GM19240 (cell line): ENCODE measurements around the gene GLB1L2.

Experiments used
- DNase-seq: peaks from one replicate; pipeline ENCODE4 v3.0.0; 2011; ENCODE audit warnings: low spot score; ENCODE audit not compliant: insufficient read length

Gene GLB1L2

DNA sequence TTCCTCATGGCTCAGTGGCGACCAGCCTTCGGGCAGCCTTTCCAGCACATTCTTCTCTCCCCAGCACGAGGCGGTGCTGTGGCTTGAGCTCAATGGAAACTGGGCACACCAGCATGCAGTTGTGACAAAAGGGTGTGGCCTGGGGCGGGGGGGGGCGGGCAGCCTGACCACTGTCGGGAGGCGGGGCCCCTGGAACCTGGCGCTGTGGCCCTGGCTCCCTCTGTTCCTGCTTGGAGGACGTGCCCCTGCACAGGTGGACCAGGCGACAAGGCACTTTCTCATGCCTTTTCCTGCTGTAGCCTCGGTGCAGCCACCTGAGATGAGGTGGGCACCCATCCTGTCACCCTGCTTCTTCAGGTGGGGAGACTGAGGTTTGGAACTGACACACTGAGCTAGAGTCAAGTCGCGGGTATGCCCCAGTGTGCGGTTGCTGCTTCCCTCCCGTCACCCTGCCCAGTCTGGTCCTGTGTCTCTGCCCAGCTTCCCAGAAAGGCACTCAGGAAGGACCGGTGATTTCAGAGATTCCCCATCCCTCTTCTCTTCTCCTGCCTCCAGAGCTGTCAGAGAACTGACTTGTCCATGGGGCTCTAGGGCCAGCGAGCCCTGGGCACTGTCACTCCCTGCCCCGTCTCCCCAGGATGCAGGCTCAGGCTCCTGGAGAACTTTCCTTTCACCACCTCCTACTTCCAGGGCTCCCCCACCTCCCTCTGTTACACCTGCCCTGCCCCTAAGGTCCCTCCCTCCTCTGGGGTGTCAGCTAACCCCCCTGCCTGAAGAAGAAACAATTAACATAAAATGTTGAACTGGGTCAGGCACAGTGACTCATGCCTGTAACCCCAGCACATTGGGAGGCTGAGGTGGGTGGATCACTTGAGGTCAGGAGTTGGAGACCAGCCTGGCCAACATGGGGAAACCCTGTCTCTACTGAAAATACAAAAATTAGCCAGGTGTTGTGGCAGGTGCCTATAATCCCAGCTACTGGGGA lies 70.3 kb downstream of the GLB1L2 start:
- no peak for DNase-seq

DNA sequence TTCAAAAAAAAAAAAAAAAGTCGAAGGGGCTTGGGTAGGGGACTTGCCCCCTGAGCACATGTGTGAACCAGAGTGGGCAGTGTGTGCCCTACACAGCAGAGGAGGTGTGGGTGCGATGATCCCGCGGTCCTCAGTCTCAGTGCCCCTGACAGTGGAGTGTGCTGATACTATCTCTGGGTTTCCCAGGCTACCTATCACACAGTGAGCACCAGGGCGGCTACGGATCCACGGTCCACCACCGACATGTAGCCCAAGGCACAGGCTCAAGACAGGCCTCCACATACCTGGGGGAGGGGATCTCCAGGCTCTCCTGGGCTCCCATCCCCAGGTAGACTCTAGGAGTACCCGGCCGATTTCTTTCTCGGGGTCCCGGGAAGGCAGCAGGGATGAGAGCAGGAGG lies 71.1 kb downstream of the GLB1L2 start:
- no peak for DNase-seq

DNA sequence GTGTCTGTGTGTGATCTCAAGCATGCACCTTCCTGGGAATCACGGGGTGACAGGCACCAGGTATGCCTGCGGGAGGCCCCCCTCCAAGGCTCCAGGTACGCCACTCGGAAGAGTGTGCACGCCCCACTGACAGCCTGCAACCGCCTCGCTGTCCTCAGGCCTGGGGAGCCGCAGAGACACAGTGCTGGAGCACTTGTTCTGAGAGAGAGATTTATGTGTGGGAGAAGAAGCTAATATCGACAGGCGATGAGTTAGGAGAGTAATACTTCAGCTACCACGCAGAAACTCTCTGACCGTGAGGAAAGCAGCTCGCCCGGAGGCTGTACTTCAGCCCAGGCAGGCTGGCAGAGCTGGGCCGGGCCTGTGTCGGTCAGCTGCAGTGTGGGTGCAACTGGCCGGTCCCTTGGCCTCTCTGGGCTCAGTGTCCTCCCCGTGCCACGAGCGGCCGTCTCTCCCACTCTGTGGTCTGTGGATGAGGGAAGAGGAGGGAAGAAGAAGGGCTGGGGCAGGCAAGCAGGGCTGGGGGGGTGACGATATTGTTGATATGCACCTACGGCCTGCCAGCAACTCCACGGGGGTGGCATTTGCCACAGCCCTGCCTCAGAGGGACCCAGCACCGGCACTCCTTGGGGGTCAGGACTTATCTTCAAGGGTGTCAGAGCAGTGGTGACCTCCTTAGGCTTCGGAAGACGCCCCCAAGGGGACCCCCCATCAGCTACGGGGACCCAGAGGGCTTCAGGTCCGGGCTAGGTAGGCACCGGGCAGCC lies 73.0 kb downstream of the GLB1L2 start:
- DNase-seq: no peak

DNA sequence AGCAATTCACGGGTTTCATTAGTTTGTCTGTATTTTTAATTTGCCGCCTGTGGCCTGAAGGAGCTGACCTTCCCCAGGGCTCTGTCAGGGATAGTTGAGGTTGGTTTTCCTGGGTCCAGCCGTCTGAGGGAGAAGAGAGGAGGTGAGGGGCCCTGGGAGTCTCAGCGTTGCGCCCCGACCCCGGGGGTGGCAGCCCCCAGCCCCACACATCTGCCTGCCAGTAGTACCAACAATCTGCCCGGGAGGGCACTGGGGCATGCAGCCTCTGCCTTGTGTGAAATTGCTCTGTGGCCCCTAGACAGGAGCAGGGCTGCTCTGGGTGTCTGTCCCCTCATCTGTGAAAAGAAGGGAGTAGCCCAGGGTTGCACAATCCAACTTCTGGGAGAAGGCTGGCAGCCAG lies 73.6 kb downstream of the GLB1L2 start:
- DNase-seq: no peak

DNA sequence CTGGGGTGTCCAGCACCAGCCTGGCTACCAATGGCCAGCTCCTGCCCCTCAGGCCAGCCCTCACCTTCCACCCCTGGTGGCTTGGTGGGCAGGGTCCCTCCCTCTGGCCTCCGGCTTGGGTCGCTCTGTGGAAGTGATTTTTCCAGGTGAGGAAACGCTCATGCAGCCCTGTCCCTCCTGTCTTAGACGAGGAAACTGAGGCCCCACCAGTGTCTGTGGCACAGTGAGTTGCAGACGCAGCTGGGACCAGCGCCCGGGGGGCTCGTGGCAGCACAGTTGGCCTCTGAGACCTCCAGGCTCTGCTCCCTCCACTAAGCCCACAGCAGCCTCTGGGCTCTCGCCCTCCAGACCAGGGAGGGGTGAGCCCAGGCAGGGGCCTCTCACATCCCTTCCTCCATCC lies 74.1 kb downstream of the GLB1L2 start:
- no peak for DNase-seq

DNA sequence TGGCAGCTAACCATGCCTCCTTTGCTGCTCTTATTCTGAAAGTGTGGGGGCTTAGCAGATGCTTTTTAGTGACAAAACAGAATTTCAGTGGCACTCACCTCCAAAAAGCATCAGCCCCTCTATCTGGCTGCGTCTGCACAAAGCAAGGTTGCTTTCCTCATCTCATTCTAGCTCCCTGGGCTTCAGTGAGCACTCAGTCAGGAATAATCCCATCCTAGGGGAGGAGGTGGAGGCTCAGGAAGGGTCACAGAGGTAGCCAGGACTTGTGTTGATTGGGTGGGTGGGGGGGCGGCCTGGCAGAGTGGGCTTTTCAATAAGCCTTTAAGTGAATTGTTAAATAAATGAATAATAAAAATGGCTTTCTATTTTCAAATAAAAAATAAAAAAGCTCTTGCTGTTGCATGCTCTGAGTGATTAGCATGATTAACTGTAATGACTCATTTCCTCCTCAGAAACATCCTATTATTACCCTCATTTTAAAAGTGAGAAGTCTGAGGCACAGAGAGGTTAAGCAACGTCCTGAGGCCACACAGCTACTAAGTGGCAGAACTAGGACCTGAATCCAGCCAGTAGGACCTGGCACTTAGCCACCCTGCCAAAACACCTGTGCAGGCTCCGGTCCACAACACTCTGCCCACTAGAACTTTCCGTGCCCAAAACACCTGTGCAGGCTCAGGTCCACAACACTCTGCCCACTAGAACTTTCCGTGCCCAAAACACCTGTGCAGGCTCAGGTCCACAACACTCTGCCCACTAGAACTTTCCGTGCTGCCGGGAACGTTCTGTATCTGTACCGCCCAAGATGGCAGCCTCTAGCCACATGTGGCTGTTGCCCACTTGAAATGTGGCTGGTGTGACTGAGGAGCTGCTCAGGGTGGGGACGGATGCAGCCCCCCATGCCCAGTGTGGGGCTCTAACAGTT lies 74.7 kb downstream of the GLB1L2 start:
- no peak for DNase-seq

DNA sequence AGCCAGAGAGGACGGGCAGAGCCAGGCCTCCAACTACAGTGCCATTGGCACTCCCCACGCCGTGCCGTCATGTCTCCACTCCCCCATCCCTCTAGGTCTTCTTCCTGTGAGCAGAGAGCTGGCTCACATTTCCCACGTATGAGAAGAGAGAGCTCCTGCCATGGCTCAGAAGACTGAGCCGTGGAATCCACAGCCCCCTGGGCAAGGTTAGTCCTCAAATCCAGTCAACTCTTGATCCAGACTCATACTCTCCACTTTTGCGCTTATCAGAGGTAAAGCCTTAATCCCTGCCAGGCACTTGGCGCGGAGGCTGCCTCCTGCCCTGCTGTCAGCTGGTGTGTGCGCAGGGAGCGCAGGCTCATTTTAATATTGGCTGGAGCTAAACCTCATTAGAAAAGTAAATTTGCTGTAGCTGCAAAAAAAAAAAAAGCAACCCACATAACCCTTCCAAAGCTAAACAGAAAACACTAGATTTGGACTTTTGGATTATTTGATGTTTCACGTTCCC lies 75.6 kb downstream of the GLB1L2 start:
- DNase-seq: no peak

DNA sequence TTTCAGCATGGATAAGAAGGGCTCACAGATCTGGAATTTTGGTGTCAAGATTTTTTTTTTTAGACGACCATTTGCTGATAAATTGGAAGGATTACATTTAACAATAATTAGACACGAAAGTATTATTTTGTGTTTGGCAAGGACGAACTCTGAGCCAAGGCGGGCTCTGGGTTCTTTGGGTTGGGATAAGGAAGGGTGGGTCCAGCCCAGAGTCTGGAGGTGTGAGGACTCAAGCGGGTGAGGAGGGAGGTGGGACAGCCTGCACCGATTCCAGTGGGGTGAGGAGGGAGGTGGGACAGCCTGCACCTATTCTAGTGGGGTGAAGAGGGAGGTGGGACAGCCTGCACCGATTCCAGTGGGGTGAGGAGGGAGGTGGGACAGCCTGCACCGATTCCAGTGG lies 76.1 kb downstream of the GLB1L2 start:
- DNase-seq: no peak

DNA sequence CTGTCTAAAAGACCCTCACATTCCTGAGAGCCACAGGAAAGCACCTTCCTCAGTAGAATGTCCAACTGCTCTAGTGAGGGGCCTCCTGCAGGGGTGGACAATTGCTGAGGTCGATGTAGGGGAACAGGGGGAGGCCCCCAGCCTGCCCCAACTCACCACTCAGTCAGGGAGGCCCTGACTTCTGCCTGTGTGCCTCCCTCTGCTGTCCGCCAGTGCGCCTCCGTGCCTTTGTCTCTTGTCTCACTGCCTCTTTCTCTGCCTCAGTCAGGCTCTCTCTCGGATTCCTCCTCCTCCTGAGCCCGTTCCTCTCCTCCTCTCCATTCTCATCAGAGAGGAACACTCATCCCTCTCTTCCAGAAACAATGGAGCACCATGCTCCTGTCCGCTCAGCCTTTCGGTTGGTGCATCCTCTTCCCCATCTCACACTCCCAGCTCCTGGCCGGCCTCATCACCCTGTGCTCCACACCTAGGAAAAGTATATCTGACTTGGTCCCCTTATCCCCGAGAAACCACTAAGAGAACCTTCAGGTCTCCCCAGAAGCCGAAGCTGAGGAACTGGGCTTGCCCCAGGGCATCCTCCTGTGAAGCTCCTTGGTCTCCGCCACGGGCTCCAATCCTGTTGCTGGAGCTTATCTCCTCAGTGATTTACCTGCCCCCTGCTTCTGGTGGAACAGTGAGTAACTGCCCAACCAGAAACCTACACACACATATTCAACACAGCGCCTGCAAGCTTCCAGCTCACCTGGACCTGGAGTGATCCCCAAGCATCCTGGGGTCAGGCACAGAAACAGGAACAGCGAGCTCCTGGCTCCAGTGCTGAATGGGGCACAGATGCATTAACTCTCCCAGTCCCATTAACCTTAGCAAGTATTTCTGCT lies 78.0 kb downstream of the GLB1L2 start:
- no peak for DNase-seq

DNA sequence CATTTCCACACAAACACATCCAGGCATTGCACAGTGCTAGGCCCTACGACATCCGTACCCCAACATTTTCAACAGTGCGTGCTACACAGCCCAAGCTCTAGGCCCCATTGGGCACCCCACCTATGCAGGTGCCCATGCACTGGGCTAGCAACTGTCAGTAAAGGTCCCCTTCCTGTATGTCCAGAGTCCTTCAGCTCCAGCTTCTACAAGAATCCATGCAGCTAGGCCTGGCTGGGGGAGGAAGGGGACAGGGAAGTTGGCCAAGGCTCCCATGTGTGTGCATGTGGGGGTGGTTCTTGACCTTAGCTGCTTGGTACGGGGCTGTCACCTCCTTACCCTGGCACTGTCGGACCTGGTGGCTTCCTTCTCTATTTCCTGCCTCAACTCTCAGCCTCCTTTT lies 79.0 kb downstream of the GLB1L2 start:
- no peak for DNase-seq

DNA sequence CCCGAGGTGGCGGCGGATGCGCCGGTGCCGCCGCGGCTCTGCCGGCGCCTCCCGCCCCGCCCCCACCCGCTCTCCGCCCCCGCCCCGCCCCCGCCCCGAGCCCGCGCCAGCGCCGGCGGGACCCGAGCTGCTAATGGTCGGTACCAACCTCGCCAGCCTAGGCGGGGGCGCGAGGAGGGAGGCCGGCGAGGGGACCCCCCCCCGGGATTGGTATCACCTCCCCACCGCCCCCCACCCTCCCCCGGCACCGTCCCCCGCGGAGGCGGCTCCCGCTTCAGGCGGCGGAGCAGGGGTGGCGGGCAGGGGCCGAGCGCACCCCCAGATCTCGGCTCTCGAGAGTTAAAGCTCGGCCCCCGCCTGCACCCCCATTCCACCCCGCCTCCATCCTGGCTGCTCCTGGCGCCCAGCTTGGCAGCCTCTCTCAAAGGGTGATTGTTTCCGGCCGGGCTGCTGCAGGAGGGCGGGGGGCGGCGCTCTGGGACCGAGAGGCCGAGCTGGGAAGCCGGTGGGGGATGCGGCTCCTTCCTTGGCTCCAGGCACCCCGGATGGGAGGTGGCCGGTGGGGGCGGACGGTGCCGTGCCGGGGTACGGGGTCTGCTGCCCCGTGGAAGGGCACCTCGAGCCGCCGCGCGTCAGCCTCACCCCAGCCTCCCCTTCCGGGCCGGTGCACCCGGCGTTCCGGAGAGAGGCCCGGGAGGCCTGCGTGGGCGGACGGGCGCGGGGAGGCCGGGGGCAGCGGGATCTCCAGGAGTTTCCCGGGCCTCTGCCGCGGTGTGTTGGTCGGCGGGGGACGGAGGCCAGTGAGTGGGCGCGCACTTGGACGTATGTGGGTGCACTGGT lies 80.6 kb downstream of the GLB1L2 start, which contains the start of gene B3GAT1:
Gene B3GAT1 (minus strand): TSS at position 40 of the 840 bp plus-strand sequence. CDS start 24,583 bp downstream, outside the sequence.
- no peak for DNase-seq

DNA sequence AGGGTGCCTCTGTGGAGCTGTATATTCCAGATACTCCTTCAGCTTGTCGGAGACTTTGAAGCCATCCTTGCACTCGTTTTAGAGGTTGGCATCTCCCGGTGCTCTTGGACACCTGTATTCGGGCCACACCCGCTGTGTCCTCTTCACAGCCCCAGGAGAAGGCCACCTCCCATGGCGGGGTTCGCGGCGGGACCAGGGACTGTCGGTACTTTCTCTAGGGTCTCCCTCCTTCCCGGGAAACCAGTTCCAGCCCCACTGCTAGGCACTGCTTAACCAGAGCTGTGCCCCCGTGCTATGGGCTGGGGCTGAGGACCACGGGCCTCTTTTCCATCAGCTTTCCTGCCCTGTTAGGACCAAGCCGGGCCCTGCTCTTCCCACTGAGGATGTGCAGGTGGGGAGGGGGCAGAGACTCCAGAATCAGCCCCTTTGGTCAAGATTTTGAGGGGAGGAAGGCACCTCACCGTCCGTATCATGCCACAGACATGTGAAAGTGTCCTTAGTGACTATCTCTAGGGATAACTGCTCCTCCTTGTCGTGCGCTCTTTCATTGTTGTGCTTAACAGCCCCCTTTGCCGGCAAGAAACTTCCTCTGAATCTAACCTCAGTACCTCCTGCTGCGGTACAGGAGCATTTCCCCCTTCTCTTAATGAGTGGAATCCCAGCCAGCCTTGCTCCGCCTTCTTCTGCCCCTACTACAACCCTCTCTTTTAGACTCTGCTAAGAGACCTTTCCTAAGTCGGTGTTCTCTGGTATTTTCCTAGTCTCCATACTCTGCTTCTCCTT lies 81.4 kb downstream of the GLB1L2 start:
- DNase-seq: no peak

DNA sequence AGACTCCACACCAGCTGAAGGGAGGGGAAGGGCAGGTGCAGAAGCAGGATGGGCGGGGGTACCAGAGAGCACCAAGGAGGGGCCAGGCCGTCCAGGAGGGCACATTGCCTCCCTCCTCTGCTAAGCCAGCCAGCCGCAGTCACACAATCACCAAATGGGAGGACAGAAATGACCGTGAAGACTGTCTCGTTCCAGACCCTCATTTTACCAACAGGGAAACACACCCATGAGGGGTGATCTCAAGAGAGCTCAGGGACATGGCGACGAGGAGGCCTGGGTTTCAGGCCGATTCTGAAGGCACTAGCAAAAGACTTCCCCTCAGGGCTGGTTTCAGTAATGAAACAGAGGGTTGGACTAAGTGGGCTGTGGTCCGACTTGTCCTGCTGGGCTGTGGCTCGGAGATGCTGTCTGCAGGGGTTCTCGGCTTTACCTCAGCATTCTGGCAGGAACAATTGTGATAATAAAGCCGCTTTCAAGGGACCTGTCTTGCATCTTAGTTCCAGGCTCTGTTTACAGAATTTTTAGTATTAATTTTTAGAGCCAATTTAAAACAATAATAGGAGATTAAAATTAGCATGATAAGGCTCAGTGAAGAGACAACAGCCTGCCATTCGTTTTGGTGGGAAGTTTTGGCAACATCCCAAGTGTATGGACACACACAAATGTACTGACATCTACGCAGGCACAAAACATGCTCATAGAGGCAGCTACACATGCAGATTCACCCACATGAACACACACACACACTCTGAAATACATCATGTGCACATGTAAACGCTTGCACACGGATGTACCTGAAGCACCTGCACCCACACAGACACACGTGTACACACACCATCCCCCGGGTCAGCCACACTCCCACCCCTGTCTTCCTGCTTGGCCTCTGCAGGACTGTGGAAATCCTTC lies 82.3 kb downstream of the GLB1L2 start:
- no peak for DNase-seq

DNA sequence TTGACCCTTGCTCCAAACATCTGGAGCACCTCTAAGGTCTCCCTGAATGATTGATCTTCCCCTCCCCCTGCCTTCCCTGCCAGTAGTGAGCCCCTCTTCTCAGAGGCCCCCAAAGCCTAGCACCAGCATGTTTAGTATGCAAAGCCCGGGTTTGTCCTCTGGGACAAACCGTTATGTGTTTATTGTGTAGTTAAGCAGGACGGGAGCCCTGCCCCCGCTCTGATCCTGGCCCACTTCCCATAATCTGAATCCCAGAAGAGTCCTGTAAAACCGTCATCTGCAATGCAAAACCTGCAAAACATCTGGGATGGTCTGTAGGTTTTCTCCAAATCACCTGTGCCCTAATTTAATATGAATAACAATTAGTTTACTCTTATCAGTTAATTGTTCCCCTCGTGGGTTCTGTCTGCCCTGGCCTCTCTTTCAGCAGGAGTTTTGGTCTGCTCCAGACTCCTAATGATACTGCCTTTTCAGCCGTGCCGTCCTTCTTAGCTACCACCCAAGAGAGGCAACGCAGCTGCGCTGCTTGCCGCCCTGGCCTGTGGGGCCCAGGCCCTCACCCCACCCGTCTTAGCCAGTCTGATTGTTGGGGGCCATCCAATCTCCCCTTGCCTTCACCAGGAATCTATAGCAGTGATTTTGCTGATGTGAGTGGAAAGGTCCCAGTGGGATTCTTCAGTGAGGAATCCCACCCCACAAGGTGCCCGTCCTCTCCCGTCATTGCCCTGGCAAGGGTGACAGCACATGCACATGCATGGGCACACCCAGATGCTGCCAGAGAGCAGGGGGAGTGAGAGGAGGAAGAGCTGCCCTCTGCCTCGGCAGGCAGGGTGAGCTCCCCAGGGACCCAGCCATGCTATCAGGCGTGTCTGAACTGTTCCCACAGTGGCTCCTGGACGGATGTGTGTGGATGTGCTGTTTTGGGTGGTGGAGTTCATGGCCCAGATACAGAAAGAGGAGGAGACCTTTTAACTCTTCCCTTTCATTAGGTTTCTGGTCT lies 83.3 kb downstream of the GLB1L2 start:
- DNase-seq: no peak

DNA sequence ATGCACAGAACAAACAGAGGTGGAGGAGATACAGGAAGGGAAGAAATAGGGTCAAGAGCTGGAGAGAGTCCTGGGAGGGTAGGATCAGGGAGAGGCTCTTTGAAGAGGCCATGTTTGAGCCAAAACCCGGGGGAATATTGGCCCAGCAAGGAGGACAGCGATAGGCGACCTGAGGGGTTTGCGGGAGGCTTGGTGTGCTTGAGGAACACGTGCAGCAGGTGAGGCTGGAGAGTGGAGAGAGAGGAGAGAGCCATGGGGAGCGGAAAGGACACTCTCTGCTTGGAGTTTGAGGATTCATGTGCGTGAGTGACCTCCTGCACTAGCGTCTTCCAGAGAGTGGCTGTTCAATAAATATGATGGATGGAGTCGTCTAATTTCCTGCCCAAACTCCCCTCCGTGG lies 84.9 kb downstream of the GLB1L2 start:
- no peak for DNase-seq
